DND-41 (cell line): ENCODE results near the gene DCDC1.

Experiments
- ATAC-seq: fragments of 200-7000 bp; cut with Tn5 transposase; 3 replicates; pipeline ENCODE4 v1.9.1; 2021; ENCODE audit warnings: low read depth; ENCODE audit not compliant: insufficient read depth
- DNase-seq: peaks from one replicate; pipeline ENCODE4 v3.0.0-alpha.2; 2020
- H2AFZ ChIP-seq: 2 replicates; pipeline ENCODE4 v1.6.0; 2012; ENCODE audit warnings: low read depth, low read length
- H3K27ac ChIP-seq: 2 replicates; pipeline ENCODE4 v1.5.1; 2012; ENCODE audit warnings: low read length, inconsistent platforms
- H3K27me3 ChIP-seq: fragments of 200-600 bp; sonication (generic); 2 replicates; pipeline ENCODE4 v1.6.0; 2012; ENCODE audit warnings: low read length, mild to moderate bottlenecking, inconsistent platforms; ENCODE audit not compliant: insufficient read depth, poor library complexity
- H3K36me3 ChIP-seq: 2 replicates; pipeline ENCODE4 v1.5.1; 2012; ENCODE audit warnings: low read length, inconsistent platforms; ENCODE audit not compliant: insufficient read depth
- H3K4me1 ChIP-seq: 2 replicates; pipeline ENCODE4 v1.5.1; 2012; ENCODE audit warnings: mild to moderate bottlenecking, low read length; ENCODE audit not compliant: insufficient read depth
- H3K4me2 ChIP-seq: 2 replicates; pipeline ENCODE4 v1.6.0; 2012; ENCODE audit warnings: mild to moderate bottlenecking, moderate library complexity, low read length, inconsistent platforms; ENCODE audit not compliant: insufficient read depth
- H3K4me3 ChIP-seq, 2 experiments: fragments of 200-600 bp in 1 of 2; shearing (Covaris generic) in 1 of 2; 2 replicates each; pipeline ENCODE4 v1.5.1; 2012 to 2016; ENCODE audit warnings: inconsistent platforms in 2 of 2, low read length in 2 of 2, mild to moderate bottlenecking in 2 of 2, low read depth in 1 of 2, moderate library complexity in 1 of 2
- H3K79me2 ChIP-seq: 2 replicates; pipeline ENCODE4 v1.6.0; 2012; ENCODE audit warnings: low read length, inconsistent platforms; ENCODE audit not compliant: insufficient read depth
- H3K9ac ChIP-seq: 2 replicates; pipeline ENCODE4 v1.6.0; 2012; ENCODE audit warnings: low read depth, mild to moderate bottlenecking, inconsistent platforms, low read length, moderate library complexity
- H3K9me3 ChIP-seq: 2 replicates; pipeline ENCODE4 v1.5.1; 2012; ENCODE audit warnings: low read length, moderate library complexity, mild to moderate bottlenecking, inconsistent platforms; ENCODE audit not compliant: insufficient read depth, severe bottlenecking
- H4K20me1 ChIP-seq: 2 replicates; pipeline ENCODE4 v1.6.0; 2012; ENCODE audit warnings: low read length; ENCODE audit not compliant: insufficient read depth
- CTCF ChIP-seq: IDR thresholded peaks from 2 replicates; pipeline ENCODE4 v1.5.1; 2012; ENCODE audit warnings: borderline replicate concordance, low read length, moderate library complexity, mild to moderate bottlenecking; ENCODE audit not compliant: poor library complexity, severe bottlenecking; ENCODE audit errors: extremely low read depth
- EZH2 ChIP-seq: IDR thresholded peaks from 3 replicates; pipeline ENCODE4 v1.6.1; 2012; ENCODE audit warnings: borderline replicate concordance, low read depth, mild to moderate bottlenecking, moderate library complexity, low read length, inconsistent platforms; ENCODE audit not compliant: severe bottlenecking

Gene DCDC1

DNA sequence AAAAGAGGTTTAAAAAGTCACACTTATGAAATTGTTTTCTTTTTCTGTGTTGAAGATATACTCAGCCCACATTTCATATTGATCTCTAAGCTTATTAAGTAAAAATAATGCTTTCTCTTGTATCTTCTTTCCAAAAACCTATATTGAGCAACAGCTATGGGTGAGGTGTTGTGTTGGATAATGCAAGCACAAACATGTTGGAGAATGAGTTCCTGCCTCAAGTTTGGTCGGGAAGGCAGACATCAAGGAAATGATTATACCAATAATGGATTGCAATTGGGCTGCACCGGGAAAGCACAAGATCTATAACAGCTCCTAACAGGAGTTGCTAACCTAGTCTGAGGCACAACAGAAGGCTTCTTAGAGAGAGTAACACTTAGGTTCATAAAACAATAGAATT, 474.5 kb downstream of the DCDC1 start:
- no peak overlapping the region for H3K4me3 ChIP-seq
- H3K27ac ChIP-seq: no peak overlapping the region
- TF ChIP-seq EZH2: no peak
- TF ChIP-seq CTCF: no peak
- H3K9ac ChIP-seq: no peak overlapping the region
- no peak overlapping the region for H3K4me2 ChIP-seq
- H2AFZ ChIP-seq: no peak overlapping the region
- ATAC-seq (no peak), DNase-seq (no peak)
- no peaks in the 10 kb centered on the region for H3K9me3 ChIP-seq
- no peaks in the 10 kb centered on the region for H3K36me3 ChIP-seq
- no peaks in the 10 kb centered on the region for H3K27me3 ChIP-seq
- no peaks in the 10 kb centered on the region for H3K4me1 ChIP-seq
- H4K20me1 ChIP-seq: no peaks in the 10 kb centered on the region
- H3K79me2 ChIP-seq: no peaks in the 10 kb centered on the region

DNA sequence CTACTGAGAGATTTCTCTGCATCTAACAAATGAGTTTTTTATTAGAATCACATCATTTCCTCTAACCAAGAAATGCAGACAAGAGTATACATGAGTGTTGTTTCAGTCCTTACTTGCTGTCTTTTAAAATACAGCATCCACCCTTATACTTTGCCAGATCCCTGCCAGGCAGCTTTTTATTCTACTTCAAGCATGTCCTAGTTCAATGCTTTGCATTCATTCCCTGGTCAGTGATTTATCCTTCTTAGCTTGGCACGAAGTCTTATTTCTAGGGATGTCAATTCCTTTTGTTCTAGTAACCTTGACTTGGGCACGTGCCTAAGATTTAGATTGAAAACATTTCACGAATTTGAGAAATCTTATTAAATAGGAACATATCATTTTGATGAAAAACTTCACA, 476.2 kb downstream of the DCDC1 start:
- DNase-seq (no peak), ATAC-seq (no peak)
- no peaks in the 10 kb centered on the region for H3K79me2 ChIP-seq
- H3K4me1 ChIP-seq: no peaks in the 10 kb centered on the region
- H3K27me3 ChIP-seq: no peaks in the 10 kb centered on the region
- H3K4me2 ChIP-seq: no peak overlapping the region
- no peak overlapping the region for H3K27ac ChIP-seq
- no peaks in the 10 kb centered on the region for H3K9me3 ChIP-seq
- no peak overlapping the region for H3K4me3 ChIP-seq
- no peak overlapping the region for H2AFZ ChIP-seq
- no peak overlapping the region for H3K9ac ChIP-seq
- no peaks in the 10 kb centered on the region for H3K36me3 ChIP-seq
- no peaks in the 10 kb centered on the region for H4K20me1 ChIP-seq
- TF ChIP-seq CTCF: no peak
- no peak for TF ChIP-seq EZH2

DNA sequence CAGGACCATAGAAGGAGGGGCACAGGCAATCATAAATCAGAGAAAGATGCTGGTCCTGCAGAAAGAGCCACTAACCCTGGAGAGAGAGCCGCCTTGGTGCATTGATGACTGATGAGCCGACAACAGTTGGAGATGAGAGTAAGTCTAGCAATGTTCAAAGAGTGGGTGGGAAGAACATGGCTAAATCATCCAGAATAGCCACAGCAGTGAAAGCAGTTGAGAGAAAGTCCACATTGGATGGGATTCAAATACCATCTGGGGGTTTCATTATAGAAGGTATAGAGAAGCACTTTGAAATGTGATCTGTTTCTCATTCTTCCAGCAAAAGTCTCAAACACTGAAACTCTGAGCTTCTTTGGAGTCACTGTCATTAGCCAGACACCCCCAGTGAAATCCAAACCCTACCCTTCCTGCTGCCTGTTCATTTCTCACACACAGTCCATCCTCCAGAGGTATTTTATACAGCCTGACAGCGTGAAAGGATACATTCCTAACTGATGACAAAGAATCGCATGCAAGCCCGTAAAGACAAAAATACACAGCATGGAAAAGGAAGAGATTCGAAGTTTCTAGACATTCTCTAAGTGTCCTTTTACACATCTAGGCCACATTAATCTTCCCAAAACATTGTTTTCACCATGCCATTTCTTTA, 480.3 kb downstream of the DCDC1 start:
- TF ChIP-seq EZH2 (no peak), CTCF (no peak)
- Histone ChIP-seq H3K4me1 (no peaks in the 10 kb centered on the region), H2AFZ (no peak overlapping the region), H3K36me3 (no peaks in the 10 kb centered on the region), H3K27ac (no peak overlapping the region), H4K20me1 (no peaks in the 10 kb centered on the region), H3K4me2 (no peak overlapping the region), H3K9me3 (no peaks in the 10 kb centered on the region), H3K79me2 (no peaks in the 10 kb centered on the region), H3K27me3 (no peaks in the 10 kb centered on the region), H3K4me3 (no peak overlapping the region), H3K9ac (no peak overlapping the region)
- ATAC-seq (no peak), DNase-seq (no peak)
